Stimulated activated CD4-positive, alpha-beta T cell treated with anti-CD3 and anti-CD28 coated beads, Interleukin-15, amount 100 ng/mL, for 24 hours (primary cell): Measurements from ENCODE around the gene SPRR2A.
"Not testable (repeated sequence)": the region's sequence is repeated elsewhere in the genome, so short reads cannot be mapped to it uniquely, and the experiment has no call there.

Source experiments
- DNase-seq: peaks from one replicate; pipeline ENCODE4 v3.0.0-alpha.2; 2020

Gene SPRR2A

DNA sequence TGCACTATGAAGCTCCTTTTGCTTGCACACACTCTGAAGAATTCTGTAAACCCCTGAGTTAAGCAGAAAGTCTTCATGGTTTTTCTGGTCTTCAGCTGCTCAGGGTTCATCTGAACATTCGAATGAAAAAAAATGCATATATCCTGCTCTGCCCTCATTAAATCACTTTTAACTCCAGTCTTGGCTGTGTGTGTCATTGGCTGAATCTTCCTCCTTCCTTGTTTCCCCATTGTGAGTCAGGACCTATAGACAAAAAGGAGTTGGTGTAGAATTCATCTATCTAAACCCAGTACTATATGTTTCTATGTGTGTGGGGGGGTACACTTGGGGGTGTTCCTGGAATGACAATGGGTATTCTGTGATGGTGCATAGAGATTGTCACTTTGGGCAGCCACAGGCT is 32.9 kb downstream of the SPRR2A start:
- no peak for DNase-seq

DNA sequence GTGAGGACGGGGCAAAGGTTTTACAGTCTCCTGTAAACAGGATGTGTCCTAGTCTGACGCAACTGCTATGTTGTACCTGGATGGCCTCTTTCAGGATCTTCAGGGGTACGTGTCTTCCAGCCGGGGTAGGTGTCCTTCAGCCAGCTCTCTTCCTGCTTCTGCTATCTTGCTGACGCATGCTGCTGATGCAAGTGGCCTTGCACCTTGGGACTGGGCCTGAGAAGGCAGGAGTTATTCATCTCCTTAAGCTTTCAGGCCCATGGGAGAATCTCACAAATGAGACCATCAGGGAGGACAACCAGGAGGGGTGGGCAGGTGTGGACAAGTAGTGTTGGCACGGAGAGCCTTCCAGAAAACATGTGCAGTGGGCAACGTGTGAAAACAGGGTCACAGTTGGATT is 34.2 kb downstream of the SPRR2A start:
- no peak for DNase-seq

DNA sequence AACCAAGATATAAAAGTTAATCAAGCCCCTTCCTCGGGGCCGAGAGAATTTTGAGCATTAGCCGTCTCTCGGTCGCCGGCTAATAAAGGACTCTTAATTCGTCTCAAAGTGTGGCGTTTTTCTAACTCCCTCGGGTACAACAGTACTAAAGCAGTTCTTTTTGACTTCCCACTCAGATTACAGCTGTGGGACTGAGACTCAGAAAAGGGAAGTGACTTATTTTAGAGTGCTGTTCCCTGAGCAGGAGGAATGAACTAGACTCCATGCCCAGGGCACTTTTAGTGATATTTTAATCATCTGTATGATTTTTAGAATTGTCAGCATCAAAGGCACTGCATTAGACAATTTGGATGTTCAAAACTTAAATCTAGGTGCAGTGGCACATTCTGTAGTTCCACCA is 35.0 kb downstream of the SPRR2A start:
- not testable (repeated sequence) for DNase-seq

DNA sequence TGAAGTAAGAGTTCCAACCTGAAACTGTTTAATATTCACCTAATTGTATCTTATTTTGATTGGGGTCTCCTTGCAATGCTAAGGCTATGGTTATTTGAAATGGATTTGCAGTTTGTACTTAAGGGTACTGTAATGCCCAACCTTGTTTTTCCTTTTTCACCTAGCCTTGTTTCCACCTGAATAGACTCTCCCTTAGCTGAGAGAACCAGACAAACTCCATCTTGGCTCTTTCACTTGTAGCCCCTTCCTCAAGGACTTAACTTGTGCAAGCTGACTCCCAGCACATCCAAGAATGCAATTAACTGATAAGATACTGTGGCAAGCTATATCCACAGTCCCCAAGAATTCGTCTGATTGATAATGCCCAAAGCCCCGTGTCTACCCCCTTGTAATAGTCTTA is 35.5 kb downstream of the SPRR2A start:
- not testable (repeated sequence) for DNase-seq

DNA sequence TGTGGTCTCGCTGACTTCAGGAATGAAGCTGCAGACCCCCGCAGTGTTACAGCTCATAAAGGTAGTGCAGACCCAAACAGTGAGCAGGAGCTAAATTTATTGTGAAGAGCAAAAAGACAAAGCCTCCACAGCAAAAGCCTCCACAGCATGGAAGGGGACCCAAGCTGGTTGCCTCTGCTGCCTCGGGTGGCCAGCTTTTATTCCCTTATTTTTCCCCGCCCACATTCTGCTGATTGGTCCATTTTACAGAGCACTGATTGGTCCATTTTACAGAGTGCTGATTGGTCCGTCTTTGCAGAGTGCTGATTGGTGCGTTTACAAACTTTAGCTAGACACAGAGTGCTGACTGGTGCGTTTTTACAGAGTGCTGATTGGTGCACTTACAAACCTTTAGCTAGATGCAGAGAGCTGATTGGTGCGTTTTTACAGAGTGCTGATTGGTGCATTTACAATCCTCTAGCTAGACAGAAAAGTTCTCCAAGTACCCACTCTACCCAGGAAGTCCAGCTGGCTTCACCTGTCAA is 46.0 kb downstream of the SPRR2A start:
- not testable (repeated sequence) for DNase-seq
